ENCODE measurements around the gene CAPNS1.
A peak's percentile ranks its signal among the peaks of the same experiment; 100 is the strongest.

Gene CAPNS1

DNA sequence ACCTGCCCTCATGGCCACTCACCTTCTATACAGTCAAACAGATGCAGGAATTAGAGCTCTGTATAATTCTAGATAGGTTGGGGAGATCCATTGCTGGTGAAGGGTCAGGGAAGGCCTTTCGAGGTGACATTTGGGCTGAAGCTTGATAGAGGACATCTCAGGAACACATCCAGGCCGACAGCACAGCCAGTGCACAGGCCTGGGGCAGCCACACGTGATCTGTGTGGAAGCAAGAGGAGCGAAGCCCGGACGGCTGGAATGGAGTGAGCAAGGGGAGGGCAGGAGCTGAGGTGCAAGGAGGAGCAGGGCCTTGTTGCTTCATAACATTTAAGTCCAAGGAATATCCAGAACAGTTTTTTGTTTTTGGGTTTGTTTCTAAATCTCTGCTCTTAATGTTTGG, 33.4 kb upstream of the CAPNS1 start:
- DNase-seq (ENCODE audit: low read depth in 1 of 2, low spot score in 1 of 2), result no peak
- in situ Hi-C loops (cut with HindIII; ENCODE audit: low pct_unique_long_range_greater_than_20kb, low sequenced_read_pairs), result no loop called here
- TF ChIP-seq JUND (IDR thresholded peaks at IDR 0.05; ENCODE audit: low read depth), result no peak

- no peak for TF ChIP-seq JUND (IDR thresholded peaks at IDR 0.05; ENCODE audit: low read depth)
- DNase-seq (ENCODE audit: low read depth in 1 of 2, low spot score in 1 of 2), result no peak
- in situ Hi-C loops (cut with HindIII; ENCODE audit: low pct_unique_long_range_greater_than_20kb, low sequenced_read_pairs), result no loop called here
Observed at GRCh38 chr19:36106991-36107390, 32.9 kb upstream of the CAPNS1 start.

GRCh38 chr19:36108684-36109083, 31.2 kb upstream of the CAPNS1 start:
- in situ Hi-C loops (cut with HindIII; ENCODE audit: low pct_unique_long_range_greater_than_20kb, low sequenced_read_pairs), result no loop called here
- TF ChIP-seq JUND (IDR thresholded peaks at IDR 0.05; ENCODE audit: low read depth), result no peak
- no peak for DNase-seq (ENCODE audit: low read depth in 1 of 2, low spot score in 1 of 2)

DNA sequence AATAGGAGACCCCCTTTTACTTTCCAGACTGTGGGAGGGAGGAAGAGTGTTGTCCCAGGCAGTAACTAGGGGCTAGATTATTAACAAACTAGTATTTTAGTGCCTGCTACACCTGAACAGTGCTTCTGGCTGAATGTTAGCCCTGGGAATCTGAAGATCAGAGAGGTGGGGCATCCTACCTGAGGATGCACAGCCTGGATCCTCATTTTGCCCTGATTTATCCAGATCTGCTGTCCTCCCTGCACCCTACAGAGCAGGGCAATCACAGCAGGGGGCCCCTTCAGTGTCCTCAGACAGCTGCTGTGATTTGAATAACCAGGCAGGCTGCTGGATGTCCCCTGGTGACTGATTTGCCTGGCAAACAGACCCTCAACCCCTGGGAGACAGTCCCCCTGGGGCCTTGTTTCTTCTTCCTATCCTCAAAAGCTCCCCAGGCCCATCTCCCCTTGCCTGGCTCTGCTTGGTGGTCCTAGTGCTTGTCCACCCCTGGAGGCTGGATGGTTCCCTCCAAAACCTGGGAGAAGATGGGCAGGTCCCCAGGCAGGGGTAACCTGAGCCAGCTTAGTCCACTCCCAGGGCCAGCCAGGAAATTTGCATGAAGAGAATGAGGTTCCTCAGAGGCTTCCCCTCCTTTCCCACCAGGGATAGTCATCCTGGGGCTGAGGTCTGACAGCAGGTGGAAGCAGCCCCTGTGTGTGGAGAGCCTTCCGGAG, 29.2 kb upstream of the CAPNS1 start, which contains the start of gene OVOL3:
Gene OVOL3, plus strand, starts transcription at position 657 of the 713 bp plus-strand sequence. CDS start 60 bp downstream, outside the sequence.
- in situ Hi-C loops (cut with HindIII; ENCODE audit: low pct_unique_long_range_greater_than_20kb, low sequenced_read_pairs), result no loop called here
- no peak for TF ChIP-seq JUND (IDR thresholded peaks at IDR 0.05; ENCODE audit: low read depth)
- no peak for DNase-seq (ENCODE audit: low read depth in 1 of 2, low spot score in 1 of 2)

DNA sequence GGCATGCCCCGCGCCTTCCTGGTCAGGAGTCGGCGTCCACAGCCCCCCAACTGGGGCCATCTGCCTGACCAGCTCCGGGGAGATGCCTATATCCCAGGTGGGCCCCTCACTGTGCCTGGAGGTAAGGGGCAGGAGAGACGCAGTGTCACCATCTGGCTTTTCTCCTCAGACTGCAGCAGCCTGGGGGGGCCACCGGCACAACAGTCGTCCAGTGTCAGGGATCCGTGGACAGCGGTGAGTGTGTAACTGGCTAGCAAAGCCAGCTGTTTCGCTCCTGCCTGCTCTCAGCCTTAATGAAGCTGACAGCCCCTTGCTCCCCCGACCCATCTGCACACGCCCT, 28.7 kb upstream of the CAPNS1 start:
- in situ Hi-C loops (cut with HindIII; ENCODE audit: low pct_unique_long_range_greater_than_20kb, low sequenced_read_pairs), result no loop called here
- no peak for TF ChIP-seq JUND (IDR thresholded peaks at IDR 0.05; ENCODE audit: low read depth)
- no peak for DNase-seq (ENCODE audit: low read depth in 1 of 2, low spot score in 1 of 2)

- TF ChIP-seq JUND (IDR thresholded peaks at IDR 0.05; ENCODE audit: low read depth), result no peak
- in situ Hi-C loops (cut with HindIII; ENCODE audit: low pct_unique_long_range_greater_than_20kb, low sequenced_read_pairs), result no loop called here
- DNase-seq (ENCODE audit: low read depth in 1 of 2, low spot score in 1 of 2), result no peak
Observed at GRCh38 chr19:36112678-36113077, 27.2 kb upstream of the CAPNS1 start.

- no peak for DNase-seq (ENCODE audit: low read depth in 1 of 2, low spot score in 1 of 2)
- in situ Hi-C loops (cut with HindIII; ENCODE audit: low pct_unique_long_range_greater_than_20kb, low sequenced_read_pairs), result no loop called here
- no peak for TF ChIP-seq JUND (IDR thresholded peaks at IDR 0.05; ENCODE audit: low read depth)
Observed at GRCh38 chr19:36113425-36113824, 26.4 kb upstream of the CAPNS1 start.

DNA sequence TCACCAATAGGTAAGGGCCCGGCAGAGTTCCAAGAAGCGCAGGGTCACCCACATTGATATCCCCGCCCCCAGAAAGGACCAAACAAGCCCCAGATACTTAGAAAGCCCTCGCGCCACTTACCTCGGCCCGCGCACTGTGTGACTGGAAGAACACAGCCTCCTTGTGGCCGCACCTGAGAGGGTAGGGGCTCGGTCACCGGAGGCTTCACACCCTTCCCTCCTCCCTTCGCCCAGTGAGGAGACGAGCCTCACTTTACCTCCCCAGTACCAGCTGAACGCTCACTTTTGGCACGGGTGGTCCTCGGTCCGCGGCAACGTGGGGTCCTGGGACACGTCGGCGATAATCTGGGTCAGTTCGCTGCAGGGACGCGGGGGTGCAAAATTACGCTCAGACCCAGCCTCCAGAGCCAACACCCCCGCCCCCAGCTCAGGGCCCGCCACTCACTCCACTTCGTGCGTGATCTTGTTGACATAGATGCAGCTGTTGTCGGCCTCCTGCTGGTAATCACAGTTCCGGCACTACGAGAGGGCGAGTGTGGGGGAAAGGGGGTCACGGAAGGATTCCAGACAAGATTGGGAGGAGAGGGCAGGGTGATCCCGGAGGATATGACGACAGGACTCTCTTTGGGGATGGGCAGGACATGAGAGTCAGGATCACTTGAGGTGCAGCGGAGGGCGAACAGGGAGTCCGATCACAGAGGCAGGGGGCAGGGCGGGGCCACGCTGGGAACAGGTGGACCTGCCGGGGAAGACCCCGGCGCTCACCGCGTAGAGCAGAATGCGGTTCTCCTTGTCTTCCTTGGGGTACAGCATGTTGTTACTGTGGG, 25.8 kb upstream of the CAPNS1 start:
- TF ChIP-seq JUND (IDR thresholded peaks at IDR 0.05; ENCODE audit: low read depth), result no peak

DNA sequence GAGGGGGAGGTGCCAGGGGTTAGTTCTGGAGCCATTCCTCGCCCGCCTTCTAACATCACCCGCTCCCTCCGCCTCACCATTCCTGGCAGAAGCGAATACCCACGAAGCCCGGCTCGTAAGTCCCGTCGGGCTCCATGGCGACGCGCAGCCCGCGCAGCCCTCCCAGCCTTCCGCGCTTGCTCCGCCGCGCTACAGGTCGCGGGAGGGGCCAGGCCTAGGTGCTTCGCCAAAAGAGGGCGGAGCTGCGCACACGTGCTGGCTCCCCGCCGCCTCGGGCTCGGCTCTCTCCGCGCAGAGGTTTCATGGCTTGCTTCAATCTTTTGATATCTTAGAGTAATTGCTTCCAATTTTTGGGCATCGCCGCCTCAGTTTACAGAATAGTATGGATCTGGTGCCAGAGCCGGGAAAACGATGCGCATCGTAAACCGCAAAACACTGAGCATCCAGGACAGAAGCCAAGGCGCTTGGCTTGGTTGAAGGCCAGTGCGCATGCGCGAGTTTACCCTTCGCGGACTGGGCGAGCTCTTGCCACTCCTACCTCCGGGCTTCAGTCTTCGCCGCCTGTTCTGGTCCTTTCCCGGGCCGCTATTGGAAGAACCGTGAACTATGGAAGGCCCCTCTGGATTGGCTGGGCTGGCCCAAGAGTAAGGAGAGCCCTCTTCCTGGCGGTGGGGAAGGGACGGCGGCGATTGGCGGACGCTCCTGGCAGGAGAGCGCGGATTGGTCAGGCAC, 25.0 kb upstream of the CAPNS1 start, which contains the start of gene POLR2I:
Gene POLR2I, minus strand, starts transcription at position 155 of the 732 bp plus-strand sequence. Its CDS starts 19 bp downstream, at position 136.
- TF ChIP-seq JUND (IDR thresholded peaks at IDR 0.05; ENCODE audit: low read depth), result no peak
- DNase-seq (ENCODE audit: low read depth in 1 of 2, low spot score in 1 of 2), result peak; percentile 90 to 99
- in situ Hi-C loops (cut with HindIII; ENCODE audit: low pct_unique_long_range_greater_than_20kb, low sequenced_read_pairs), result no loop called here

More for the DNA sequence above, 25.8 kb upstream of the CAPNS1 start:
- DNase-seq (ENCODE audit: low read depth in 1 of 2, low spot score in 1 of 2), result peak in 1 of 2 experiments; percentile 30
- in situ Hi-C loops (cut with HindIII; ENCODE audit: low pct_unique_long_range_greater_than_20kb, low sequenced_read_pairs), result no loop called here

- peak in 1 of 2 experiments; percentile 38 for DNase-seq (ENCODE audit: low read depth in 1 of 2, low spot score in 1 of 2)
- in situ Hi-C loops (cut with HindIII; ENCODE audit: low pct_unique_long_range_greater_than_20kb, low sequenced_read_pairs), result no loop called here
- no peak for TF ChIP-seq JUND (IDR thresholded peaks at IDR 0.05; ENCODE audit: low read depth)
Observed at GRCh38 chr19:36115453-36116343, 24.2 kb upstream of the CAPNS1 start, which contains the start of gene TBCB. TSS of gene TBCB (plus strand) at chr19:36115468. CDS start at chr19:36115561, 93 bp downstream.

DNA sequence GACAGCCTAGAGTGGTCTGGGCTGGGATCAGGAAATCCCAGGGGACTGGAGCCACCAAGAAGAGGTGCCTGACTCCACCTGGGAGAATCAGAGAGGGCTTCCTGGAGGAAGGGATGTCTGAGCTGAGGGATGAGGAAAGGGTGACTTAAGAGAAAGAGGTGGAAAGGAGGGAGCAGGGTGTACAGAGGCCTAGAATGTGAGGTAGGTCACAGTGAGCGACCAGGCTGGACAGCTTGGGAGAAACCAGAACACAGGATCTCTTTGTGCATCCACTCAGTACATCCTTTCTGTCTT, 23.6 kb upstream of the CAPNS1 start:
- in situ Hi-C loops (cut with HindIII; ENCODE audit: low pct_unique_long_range_greater_than_20kb, low sequenced_read_pairs), result no loop called here
- no peak for DNase-seq (ENCODE audit: low read depth in 1 of 2, low spot score in 1 of 2)
- TF ChIP-seq JUND (IDR thresholded peaks at IDR 0.05; ENCODE audit: low read depth), result no peak

Data from T47D (cell line).